ENCODE measurements around the gene SYNGR4. TPM values are rescaled to one million over a fixed set of nuclear protein-coding genes. Genes with fewer than 3 reads are reported as not detected.

Gene SYNGR4
- total and polyA plus RNA-seq, 2 donors (not counting 1 experiment from before 2014, with no cell fraction given): not detected

DNA sequence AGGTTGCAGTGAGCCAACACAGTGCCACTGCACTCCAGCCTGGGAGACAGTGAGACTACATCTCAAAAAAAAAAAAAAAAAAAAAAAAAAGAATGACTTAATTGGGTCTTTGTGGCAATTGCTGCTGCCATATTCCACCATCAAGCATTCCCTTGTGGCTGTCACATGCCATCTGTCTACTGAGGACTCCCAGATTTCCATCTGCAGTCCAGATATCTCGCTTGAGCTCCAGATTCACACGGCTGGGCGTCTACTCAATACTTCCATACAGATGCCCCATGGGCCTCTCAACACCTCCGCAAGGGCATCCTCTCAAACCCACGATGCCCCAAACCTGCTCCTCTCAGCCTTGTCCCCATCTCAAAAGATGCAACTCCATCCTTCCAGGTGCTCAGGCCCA is 13.3 kb upstream of the SYNGR4 start:
- DNase-seq (no peak), ATAC-seq (ENCODE audit: low read depth) (no peak)
- H3K36me3 ChIP-seq (replicated peaks in 1 of 2; ENCODE audit: control extremely low read depth in 1 of 2, control insufficient read depth in 1 of 2, extremely low read depth in 1 of 2, insufficient read depth in 2 of 2, low read length in 1 of 2): no peaks in the 10 kb centered on the region
- WGBS (ENCODE audit: insufficient coverage): 93% methylated on average over 5 of the region's 5 CpGs
- H4K20me1 ChIP-seq (ENCODE audit: control insufficient read depth, insufficient read depth, low read length, poor library complexity, severe bottlenecking): no peaks in the 10 kb centered on the region
- TF ChIP-seq, protein P1, sequence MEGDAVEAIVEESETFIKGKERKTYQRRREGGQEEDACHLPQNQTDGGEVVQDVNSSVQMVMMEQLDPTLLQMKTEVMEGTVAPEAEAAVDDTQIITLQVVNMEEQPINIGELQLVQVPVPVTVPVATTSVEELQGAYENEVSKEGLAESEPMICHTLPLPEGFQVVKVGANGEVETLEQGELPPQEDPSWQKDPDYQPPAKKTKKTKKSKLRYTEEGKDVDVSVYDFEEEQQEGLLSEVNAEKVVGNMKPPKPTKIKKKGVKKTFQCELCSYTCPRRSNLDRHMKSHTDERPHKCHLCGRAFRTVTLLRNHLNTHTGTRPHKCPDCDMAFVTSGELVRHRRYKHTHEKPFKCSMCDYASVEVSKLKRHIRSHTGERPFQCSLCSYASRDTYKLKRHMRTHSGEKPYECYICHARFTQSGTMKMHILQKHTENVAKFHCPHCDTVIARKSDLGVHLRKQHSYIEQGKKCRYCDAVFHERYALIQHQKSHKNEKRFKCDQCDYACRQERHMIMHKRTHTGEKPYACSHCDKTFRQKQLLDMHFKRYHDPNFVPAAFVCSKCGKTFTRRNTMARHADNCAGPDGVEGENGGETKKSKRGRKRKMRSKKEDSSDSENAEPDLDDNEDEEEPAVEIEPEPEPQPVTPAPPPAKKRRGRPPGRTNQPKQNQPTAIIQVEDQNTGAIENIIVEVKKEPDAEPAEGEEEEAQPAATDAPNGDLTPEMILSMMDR (IDR thresholded peaks at IDR 0.05): no peak
- TF ChIP-seq EZH2 (IDR thresholded peaks at IDR 0.05; ENCODE audit: borderline replicate concordance, insufficient read depth, low read depth, low read length, poor library complexity, severe bottlenecking): no peak
- H3K4me2 ChIP-seq (replicated peaks; ENCODE audit: low read depth, low read length, poor library complexity, severe bottlenecking): no peak overlapping the region
- ChIA-PET POLR2A (no interaction called here), CTCF (interaction anchor here (0.6 to 2.8 kb wide), 16 partner anchors 10 to 1477 kb away, joined by 3 to 12 read pairs (median 3); partner anchors contain the start of gene KDELR1)
- Mint-ChIP-seq H3K4me3 (no peak overlapping the region), H3K9me3 (ENCODE audit: insufficient read depth) (no peaks in the 10 kb centered on the region), H3K4me1 (peaks cover 3% of the 10 kb centered on the region), H3K27me3 (no peaks in the 10 kb centered on the region), H3K27ac (peak overlapping the region; percentile 22)
- peaks cover 0 to 5% of the 10 kb centered on the region in 2 donors for H3K4me1 ChIP-seq (ENCODE audit: control insufficient read depth in 2 of 2, insufficient read depth in 2 of 2, low read length in 2 of 2)
- H3K9me3 ChIP-seq (ENCODE audit: control extremely low read depth in 1 of 3, control insufficient read depth in 2 of 3, insufficient read depth in 1 of 3, low read length in 2 of 3): no peaks in the 10 kb centered on the region
- H3K27ac ChIP-seq (ENCODE audit: low read length in 2 of 2): no peak overlapping the region
- H3K27me3 ChIP-seq (replicated peaks in 1 of 4; ENCODE audit: control extremely low read depth in 1 of 4, control insufficient read depth in 3 of 4, insufficient read depth in 4 of 4, low read length in 3 of 4): no peaks in the 10 kb centered on the region
- intact Hi-C loops (cut with micrococcal nuclease): loop anchor here (1.0 kb wide), 1 partner anchor 31 kb away; no protein-coding TSS in a partner anchor
- no peak overlapping the region for H3K4me3 ChIP-seq (ENCODE audit: control extremely low read depth in 1 of 5, extremely low read depth in 1 of 5, insufficient read depth in 1 of 5, low read depth in 2 of 5, low read length in 4 of 5)
- peaks cover 4% of the 10 kb centered on the region for H3K79me2 ChIP-seq (ENCODE audit: control insufficient read depth, insufficient read depth, low read length)
- no peak overlapping the region for H3K9ac ChIP-seq (ENCODE audit: low read length)
- no peak overlapping the region for H2AFZ ChIP-seq (ENCODE audit: insufficient read depth, low read depth, low read length, poor library complexity, severe bottlenecking)

DNA sequence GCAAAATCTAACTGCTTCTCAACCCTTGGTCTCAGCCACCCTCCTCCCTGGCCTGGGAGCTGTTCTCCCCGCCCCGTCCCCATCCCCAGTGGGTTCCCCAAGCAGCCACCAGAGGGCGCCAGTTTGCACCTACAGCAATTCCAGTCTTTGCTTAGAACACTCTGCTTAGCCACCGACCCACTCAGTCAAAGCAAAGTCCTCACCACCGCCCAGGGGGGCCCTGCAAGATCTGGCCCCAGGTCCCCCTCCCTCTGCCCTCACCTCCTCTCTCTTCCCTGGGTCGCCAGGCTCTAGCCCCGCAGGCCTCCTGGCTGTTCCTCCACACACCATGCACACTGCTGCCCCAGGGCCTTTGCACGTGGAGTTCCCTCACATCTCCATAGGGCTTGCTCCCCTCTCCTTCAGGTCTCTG is 12.8 kb upstream of the SYNGR4 start:
- H3K36me3 ChIP-seq (replicated peaks in 1 of 2; ENCODE audit: control extremely low read depth in 1 of 2, control insufficient read depth in 1 of 2, extremely low read depth in 1 of 2, insufficient read depth in 2 of 2, low read length in 1 of 2): no peaks in the 10 kb centered on the region
- H3K4me3 ChIP-seq (ENCODE audit: control extremely low read depth in 1 of 5, extremely low read depth in 1 of 5, insufficient read depth in 1 of 5, low read depth in 2 of 5, low read length in 4 of 5): no peak overlapping the region
- Mint-ChIP-seq H3K27ac (peak overlapping the region; percentile 22), H3K4me1 (peaks cover 3% of the 10 kb centered on the region), H3K4me3 (no peak overlapping the region), H3K27me3 (no peaks in the 10 kb centered on the region), H3K9me3 (ENCODE audit: insufficient read depth) (no peaks in the 10 kb centered on the region)
- peaks cover 0 to 5% of the 10 kb centered on the region in 2 donors for H3K4me1 ChIP-seq (ENCODE audit: control insufficient read depth in 2 of 2, insufficient read depth in 2 of 2, low read length in 2 of 2)
- H3K9me3 ChIP-seq (ENCODE audit: control extremely low read depth in 1 of 3, control insufficient read depth in 2 of 3, insufficient read depth in 1 of 3, low read length in 2 of 3): no peaks in the 10 kb centered on the region
- ATAC-seq (ENCODE audit: low read depth) (peak; percentile 79), DNase-seq (peak; percentile 76)
- POLR2A ChIA-PET: no interaction called here
- no peak overlapping the region for H3K9ac ChIP-seq (ENCODE audit: low read length)
- H3K4me2 ChIP-seq (replicated peaks; ENCODE audit: low read depth, low read length, poor library complexity, severe bottlenecking): no peak overlapping the region
- no peaks in the 10 kb centered on the region for H4K20me1 ChIP-seq (ENCODE audit: control insufficient read depth, insufficient read depth, low read length, poor library complexity, severe bottlenecking)
- H2AFZ ChIP-seq (ENCODE audit: insufficient read depth, low read depth, low read length, poor library complexity, severe bottlenecking): no peak overlapping the region
- 36% methylated on average over 8 of the region's 8 CpGs for WGBS (ENCODE audit: insufficient coverage)
- TF ChIP-seq, protein P1 (IDR thresholded peaks at IDR 0.05): peak; percentile 74
- no peak for TF ChIP-seq EZH2 (IDR thresholded peaks at IDR 0.05; ENCODE audit: borderline replicate concordance, insufficient read depth, low read depth, low read length, poor library complexity, severe bottlenecking)
- H3K27me3 ChIP-seq (replicated peaks in 1 of 4; ENCODE audit: control extremely low read depth in 1 of 4, control insufficient read depth in 3 of 4, insufficient read depth in 4 of 4, low read length in 3 of 4): no peaks in the 10 kb centered on the region
- H3K27ac ChIP-seq (ENCODE audit: low read length in 2 of 2): no peak overlapping the region
- CTCF ChIA-PET: interaction anchor here (0.7 to 2.8 kb wide), 14 partner anchors 10 to 288 kb away, joined by 3 to 12 read pairs (median 3); partner anchors contain the start of gene KDELR1
- H3K79me2 ChIP-seq (ENCODE audit: control insufficient read depth, insufficient read depth, low read length): peaks cover 4% of the 10 kb centered on the region
- intact Hi-C loops (cut with micrococcal nuclease): loop anchor here (1.0 kb wide), 1 partner anchor 31 kb away; no protein-coding TSS in a partner anchor
